Thoracic aorta (tissue), 2 donors: ENCODE results near the gene RAB36. TPM values are rescaled to one million over a fixed set of nuclear protein-coding genes. Genes with fewer than 3 reads are reported as not detected.

Source experiments
- ATAC-seq: fragments of 150-250 bp; one replicate; pipeline ENCODE4 v1.8.0; 2017; ENCODE audit warnings: low read depth; ENCODE audit not compliant: insufficient number of reproducible peaks, low FRiP score
- DNase-seq: peaks from one replicate; pipeline ENCODE4 v3.0.0-alpha.2; 2020; ENCODE audit warnings: low spot score
- H3K27ac ChIP-seq, 2 donors: fragments of 200-600 bp; sonication (generic); 1 replicate in 1 of 2; 2 replicates in 1 of 2; pipeline ENCODE4 v1.5.1; 2016; ENCODE audit warnings: mild to moderate bottlenecking in 2 of 2, moderate library complexity in 2 of 2
- H3K27me3 ChIP-seq: fragments of 200-600 bp; sonication (generic); replicated peaks from 2 replicates; pipeline ENCODE4 v1.6.0; 2016; ENCODE audit warnings: mild to moderate bottlenecking; ENCODE audit not compliant: insufficient read depth
- H3K36me3 ChIP-seq: fragments of 200-600 bp; sonication (generic); one replicate; pipeline ENCODE4 v1.5.1; 2016
- H3K4me1 ChIP-seq, 2 donors: fragments of 200-600 bp; sonication (generic); 1 replicate in 1 of 2; 2 replicates in 1 of 2; pipeline versions ENCODE4 v1.5.1 to v1.6.0; 2016; ENCODE audit warnings: low read depth in 2 of 2, mild to moderate bottlenecking in 1 of 2; ENCODE audit not compliant: control insufficient read depth in 1 of 2
- H3K4me3 ChIP-seq: fragments of 200-600 bp; sonication (generic); 2 replicates; pipeline ENCODE4 v1.5.1; 2016; ENCODE audit warnings: mild to moderate bottlenecking
- H3K9me3 ChIP-seq: fragments of 200-600 bp; sonication (generic); 2 replicates; pipeline ENCODE4 v1.5.1; 2016
- CTCF ChIP-seq: fragments of 200-600 bp; sonication (generic); IDR thresholded peaks from one replicate; pipeline ENCODE4 v1.5.1; 2019; ENCODE audit warnings: antibody characterized with exemption
- total RNA-seq, 2 donors: library from RNA; depleted of rRNA; stranded (reverse); fragments of >200 nt; gene quantifications; one replicate each; pipeline versions ENCODE4 v1.1.0 to v1.2.3, GENCODE V29; 2016

The RAB36 gene
- total RNA-seq, 2 donors from 2014 or later = 3.5 to 4.5 TPM

GRCh38 chr22:23143119-23143518 lies 2.2 kb upstream of the RAB36 start:
- DNase-seq (no peak), ATAC-seq (no peak)
- Histone ChIP-seq H3K36me3 (no peaks in the 10 kb centered on the region), H3K9me3 (no peaks in the 10 kb centered on the region), H3K27me3 (no peaks in the 10 kb centered on the region), H3K4me3 (no peak overlapping the region), H3K27ac (no peak overlapping the region), H3K4me1 (peaks cover 12 to 46% of the 10 kb centered on the region in 2 donors)
- no peak for TF ChIP-seq CTCF

GRCh38 chr22:23144432-23144831 lies 845 bp upstream of the RAB36 start:
- H3K9me3 ChIP-seq = no peaks in the 10 kb centered on the region
- peaks cover 10 to 50% of the 10 kb centered on the region in 2 donors for H3K4me1 ChIP-seq
- TF ChIP-seq CTCF = no peak
- peak overlapping the region; percentile 66 for H3K4me3 ChIP-seq
- H3K27ac ChIP-seq = no peak overlapping the region
- H3K36me3 ChIP-seq = no peaks in the 10 kb centered on the region
- ATAC-seq = no peak
- DNase-seq = no peak
- H3K27me3 ChIP-seq = no peaks in the 10 kb centered on the region

- peak overlapping the region; percentile 52 to 54 for H3K27ac ChIP-seq
- no peaks in the 10 kb centered on the region for H3K27me3 ChIP-seq
- no peaks in the 10 kb centered on the region for H3K9me3 ChIP-seq
- no peaks in the 10 kb centered on the region for H3K36me3 ChIP-seq
- no peak for TF ChIP-seq CTCF
- H3K4me1 ChIP-seq = peaks cover 10 to 50% of the 10 kb centered on the region in 2 donors
- H3K4me3 ChIP-seq = peak overlapping the region; percentile 66
- ATAC-seq (no peak), DNase-seq (no peak)
Observed at GRCh38 chr22:23145878-23146470, 697 bp downstream of the RAB36 start.

- Histone ChIP-seq H3K4me3 (no peak overlapping the region), H3K36me3 (no peaks in the 10 kb centered on the region), H3K27me3 (no peaks in the 10 kb centered on the region), H3K27ac (peak overlapping the region; percentile 52 to 54), H3K9me3 (no peaks in the 10 kb centered on the region), H3K4me1 (peaks cover 10 to 47% of the 10 kb centered on the region in 2 donors)
- ATAC-seq (no peak), DNase-seq (no peak)
- TF ChIP-seq CTCF = no peak
Observed at GRCh38 chr22:23146478-23147205, 1.4 kb downstream of the RAB36 start.

- Histone ChIP-seq H3K9me3 (no peaks in the 10 kb centered on the region), H3K4me1 (peaks cover 6 to 35% of the 10 kb centered on the region in 2 donors), H3K27me3 (no peaks in the 10 kb centered on the region), H3K27ac (no peak overlapping the region), H3K36me3 (no peaks in the 10 kb centered on the region), H3K4me3 (no peak overlapping the region)
- ATAC-seq = no peak
- no peak for TF ChIP-seq CTCF
- DNase-seq = no peak
Observed at GRCh38 chr22:23147617-23148387, 2.5 kb downstream of the RAB36 start.
